PC-3 (cell line): Measurements from ENCODE around the gene LINGO1. TPM values are rescaled to one million over a fixed set of nuclear protein-coding genes. Genes with fewer than 3 reads are reported as not detected.
A peak's percentile ranks its signal among the peaks of the same experiment; 100 is the strongest.

Experiments used
- ATAC-seq: fragments of 200-7000 bp; cut with Tn5 transposase; 2 replicates; pipeline ENCODE4 v1.9.1; 2020; ENCODE audit warnings: mild to moderate bottlenecking, moderate library complexity
- BruUV-seq: library from RNA; stranded (reverse); fragments of 400-500 nt; replicated peaks from 2 replicates; lab custom pipeline; 2021; lab: Mats Ljungman, UMichigan
- CTCF ChIA-PET: fragments of 300-600 bp; sonication (Branson Sonifier 250); formaldehyde crosslinking; loops from one replicate; lab custom pipeline; 2022; ENCODE audit warnings: antibody characterized with exemption; lab: Charles Lee
- POLR2A ChIA-PET: fragments of 300-600 bp; sonication (Branson Sonifier 250); formaldehyde crosslinking; loops from one replicate; lab custom pipeline; 2022; ENCODE audit warnings: antibody characterized with exemption; ENCODE audit not compliant: unreplicated experiment; lab: Charles Lee
- DNase-seq: peaks from one replicate; pipeline ENCODE4 v3.0.0-alpha.2; 2015
- H2AFZ ChIP-seq: fragments of 300-600 bp; sonication (generic); 2 replicates; pipeline ENCODE4 v1.6.0; 2016; ENCODE audit warnings: antibody characterized with exemption, low read length
- H3F3A ChIP-seq: fragments of 300-600 bp; sonication (generic); one replicate; pipeline ENCODE4 v1.6.0; 2017; ENCODE audit warnings: antibody characterized with exemption, low read length, control low read depth, mild to moderate bottlenecking; ENCODE audit not compliant: unreplicated experiment
- H3K27ac ChIP-seq: fragments of 300-600 bp; sonication (generic); 2 replicates; pipeline ENCODE4 v1.5.1; 2016; ENCODE audit warnings: mild to moderate bottlenecking, low read length
- H3K27me3 ChIP-seq: fragments of 300-600 bp; sonication (generic); 2 replicates; pipeline ENCODE4 v1.6.1; 2016; ENCODE audit warnings: low read length, mixed read lengths
- H3K36me3 ChIP-seq: fragments of 300-600 bp; sonication (generic); 2 replicates; pipeline ENCODE4 v1.6.1; 2016; ENCODE audit warnings: low read depth, mixed run types, low read length, mixed read lengths
- H3K4me1 ChIP-seq: fragments of 300-600 bp; sonication (generic); 2 replicates; pipeline ENCODE4 v1.5.1; 2016; ENCODE audit warnings: low read length; ENCODE audit not compliant: insufficient read depth
- H3K4me2 ChIP-seq: fragments of 300-600 bp; sonication (generic); 2 replicates; pipeline ENCODE4 v1.6.0; 2016; ENCODE audit warnings: low read length
- H3K4me3 ChIP-seq: fragments of 300-600 bp; sonication (generic); 2 replicates; pipeline ENCODE4 v1.5.1; 2016; ENCODE audit warnings: mild to moderate bottlenecking, low read length, mixed read lengths
- H3K79me2 ChIP-seq: fragments of 300-600 bp; sonication (generic); 2 replicates; pipeline ENCODE4 v1.6.1; 2017; ENCODE audit warnings: low read length, mixed read lengths
- H3K9ac ChIP-seq: fragments of 300-600 bp; sonication (generic); 2 replicates; pipeline ENCODE4 v1.6.0; 2016; ENCODE audit warnings: mild to moderate bottlenecking, low read length
- H3K9me2 ChIP-seq: fragments of 300-600 bp; sonication (generic); replicated peaks from 2 replicates; pipeline ENCODE4 v1.6.1; 2016; ENCODE audit warnings: mixed run types, low read length, mixed read lengths
- H3K9me3 ChIP-seq: fragments of 300-600 bp; sonication (generic); 2 replicates; pipeline ENCODE4 v1.6.1; 2016; ENCODE audit warnings: low read length, mixed read lengths
- H4K20me1 ChIP-seq: fragments of 300-600 bp; sonication (generic); 2 replicates; pipeline ENCODE4 v1.6.1; 2016; ENCODE audit warnings: low read length, mixed read lengths
- CTCF ChIP-seq: fragments of 300-600 bp; sonication (generic); conservative IDR thresholded peaks from 2 replicates; pipeline ENCODE4 v1.5.1; 2017; ENCODE audit warnings: antibody characterized with exemption, low read depth, mild to moderate bottlenecking, low read length
- EZH2 ChIP-seq: fragments of 300-600 bp; sonication (generic); IDR thresholded peaks from one replicate; pipeline ENCODE4 v1.6.1; 2017; ENCODE audit warnings: antibody characterized with exemption, mild to moderate bottlenecking, low read length; ENCODE audit not compliant: unreplicated experiment
- EZH2phosphoT487 ChIP-seq: fragments of 300-600 bp; sonication (generic); IDR thresholded peaks from 2 replicates; pipeline ENCODE4 v1.6.1; 2018; ENCODE audit warnings: mild to moderate bottlenecking, antibody characterized with exemption, low read length, borderline replicate concordance
- intact Hi-C: fragments of 100-400 bp; cut with micrococcal nuclease; formaldehyde crosslinking; loops from 2 replicates; pipeline ENCODE4 v1.9.0; 2023
- total RNA-seq: library from RNA; depleted of rRNA; stranded (reverse); fragments of >200 nt; gene quantifications from 2 replicates; pipeline ENCODE4 v1.2.3, GENCODE V29; 2014

Gene LINGO1
- total RNA-seq, 1 experiment from 2014 or later = not detected

- no peaks in the 10 kb centered on the region for H3K9me3 ChIP-seq
- ChIA-PET POLR2A (no interaction called here), CTCF (no interaction called here)
- ATAC-seq = no peak
- no peaks in the 10 kb centered on the region for H3F3A ChIP-seq
- no peak for DNase-seq
- H3K9ac ChIP-seq = no peak overlapping the region
- H4K20me1 ChIP-seq = no peaks in the 10 kb centered on the region
- no peaks in the 10 kb centered on the region for H3K36me3 ChIP-seq
- H3K9me2 ChIP-seq = no peaks in the 10 kb centered on the region
- H3K4me3 ChIP-seq = no peak overlapping the region
- H3K27ac ChIP-seq = no peak overlapping the region
- TF ChIP-seq EZH2 = no peak
- TF ChIP-seq EZH2phosphoT487 = no peak
- intact Hi-C loops = no loop called here
- BruUV-seq = no TSS peak
- no peaks in the 10 kb centered on the region for H3K79me2 ChIP-seq
- no peak overlapping the region for H3K4me2 ChIP-seq
- 0 out of 2 replicates have a peak, but pooled peaks cover 4% of the 10 kb centered on the region for H3K27me3 ChIP-seq
- H3K4me1 ChIP-seq = no peaks in the 10 kb centered on the region
- no peak overlapping the region for H2AFZ ChIP-seq
Observed at GRCh38 chr15:77643764-77644163, 11.1 kb upstream of the LINGO1 start.

- no peak overlapping the region for H2AFZ ChIP-seq
- H3K4me3 ChIP-seq = no peak overlapping the region
- no peak overlapping the region for H3K9ac ChIP-seq
- H3K9me2 ChIP-seq = no peaks in the 10 kb centered on the region
- H3K27ac ChIP-seq = no peak overlapping the region
- TF ChIP-seq EZH2phosphoT487 (no peak), EZH2 (no peak), CTCF (no peak)
- BruUV-seq = no TSS peak
- H3F3A ChIP-seq = no peaks in the 10 kb centered on the region
- ChIA-PET CTCF (no interaction called here), POLR2A (no interaction called here)
- no peaks in the 10 kb centered on the region for H3K79me2 ChIP-seq
- DNase-seq (peak; percentile 31), ATAC-seq (no peak)
- H4K20me1 ChIP-seq = no peaks in the 10 kb centered on the region
- H3K36me3 ChIP-seq = no peaks in the 10 kb centered on the region
- H3K4me2 ChIP-seq = no peak overlapping the region
- 0 out of 2 replicates have a peak, but pooled peaks cover 13% of the 10 kb centered on the region for H3K27me3 ChIP-seq
- H3K9me3 ChIP-seq = no peaks in the 10 kb centered on the region
- H3K4me1 ChIP-seq = no peaks in the 10 kb centered on the region
- intact Hi-C loops = no loop called here
Observed at GRCh38 chr15:77642793-77643430, 10.2 kb upstream of the LINGO1 start.

- no peak for DNase-seq
- no peak for TF ChIP-seq EZH2phosphoT487
- no peak for TF ChIP-seq EZH2
- TF ChIP-seq CTCF = no peak
- Histone ChIP-seq H3K4me1 (no peaks in the 10 kb centered on the region), H3K27me3 (0 out of 2 replicates have a peak, but pooled peaks cover 14% of the 10 kb centered on the region), H3K9me3 (no peaks in the 10 kb centered on the region), H3K27ac (no peak overlapping the region), H3F3A (no peaks in the 10 kb centered on the region), H2AFZ (no peak overlapping the region), H4K20me1 (no peaks in the 10 kb centered on the region), H3K9ac (no peak overlapping the region), H3K4me3 (no peak overlapping the region), H3K79me2 (no peaks in the 10 kb centered on the region), H3K9me2 (no peaks in the 10 kb centered on the region), H3K36me3 (no peaks in the 10 kb centered on the region), H3K4me2 (no peak overlapping the region)
- ChIA-PET POLR2A (no interaction called here), CTCF (no interaction called here)
- intact Hi-C loops = no loop called here
- ATAC-seq = no peak
- BruUV-seq = no TSS peak
Observed at GRCh38 chr15:77641999-77642398, 9.3 kb upstream of the LINGO1 start.
